Activated T-cell treated with anti-CD3 and anti-CD28 coated beads, Interleukin-2, amount 50 U/mL, for 48 hours (primary cell): ENCODE results near the gene AP1G1.
"Not testable (repeated sequence)": the region's sequence is repeated elsewhere in the genome, so short reads cannot be mapped to it uniquely, and the experiment has no call there.

Experiments used
- DNase-seq, 2 experiments: peaks; one replicate each; pipeline ENCODE4 v3.0.0-alpha.2; 2020

Gene AP1G1

GRCh38 chr16:71808593-71809459 is at the start of gene AP1G1:
AP1G1 (minus strand) TSS chr16:71808834; CDS start chr16:71789479, 19,355 bp downstream.
- DNase-seq, result peak; percentile 92 to 93

GRCh38 chr16:71855937-71856662 is 47.5 kb upstream of the AP1G1 start:
- peak; percentile 46 to 59 for DNase-seq

- DNase-seq, result no peak
Observed at GRCh38 chr16:71854369-71854948, 45.8 kb upstream of the AP1G1 start.

- DNase-seq, result no peak
Observed at GRCh38 chr16:71853413-71853812, 44.8 kb upstream of the AP1G1 start.

- no peak for DNase-seq
Observed at GRCh38 chr16:71852561-71852960, 43.9 kb upstream of the AP1G1 start.

GRCh38 chr16:71852158-71852557 is 43.5 kb upstream of the AP1G1 start:
- DNase-seq, result no peak

- no peak for DNase-seq
Observed at GRCh38 chr16:71851746-71852145, 43.1 kb upstream of the AP1G1 start.

- no peak for DNase-seq
Observed at GRCh38 chr16:71848622-71849021, 40.0 kb upstream of the AP1G1 start.

GRCh38 chr16:71847096-71847495 is 38.5 kb upstream of the AP1G1 start:
- no peak for DNase-seq

GRCh38 chr16:71846431-71846830 is 37.8 kb upstream of the AP1G1 start:
- peak; percentile 30 to 34 for DNase-seq

- peak; percentile 97 to 98 for DNase-seq
Observed at GRCh38 chr16:71845639-71846430, 37.2 kb upstream of the AP1G1 start, which contains the start of gene ATXN1L. ATXN1L (plus strand) TSS chr16:71845976; CDS start chr16:71849741, 3,765 bp downstream.

- DNase-seq, result no peak
Observed at GRCh38 chr16:71843572-71843971, 34.9 kb upstream of the AP1G1 start.

GRCh38 chr16:71840052-71840451 is 31.4 kb upstream of the AP1G1 start:
- no peak for DNase-seq

GRCh38 chr16:71837150-71837549 is 28.5 kb upstream of the AP1G1 start:
- DNase-seq, result no peak

GRCh38 chr16:71834291-71834690 is 25.7 kb upstream of the AP1G1 start:
- DNase-seq, result no peak

GRCh38 chr16:71832112-71832511 is 23.5 kb upstream of the AP1G1 start:
- not testable (repeated sequence) for DNase-seq

- not testable (repeated sequence) for DNase-seq
Observed at GRCh38 chr16:71831698-71832097, 23.1 kb upstream of the AP1G1 start.

GRCh38 chr16:71830359-71830758 is 21.7 kb upstream of the AP1G1 start:
- no peak for DNase-seq

- DNase-seq, result no peak
Observed at GRCh38 chr16:71826533-71827017, 17.9 kb upstream of the AP1G1 start.

GRCh38 chr16:71817155-71817500 is 8.5 kb upstream of the AP1G1 start:
- not testable (repeated sequence) for DNase-seq

- no peak for DNase-seq
Observed at GRCh38 chr16:71811261-71811803, 2.7 kb upstream of the AP1G1 start.

- not testable (repeated sequence) for DNase-seq
Observed at GRCh38 chr16:71810155-71810530, 1.5 kb upstream of the AP1G1 start.
